Liver (tissue), 9 donors: Measurements from ENCODE around the gene CA9. TPM values are rescaled to one million over a fixed set of nuclear protein-coding genes. Genes with fewer than 3 reads are reported as not detected.

Source experiments
- DNase-seq: peaks from one replicate; pipeline ENCODE4 v3.0.0-alpha.2; 2017; ENCODE audit warnings: low spot score
- H3K27ac ChIP-seq, 2 donors: one replicate each; pipeline ENCODE4 v1.7.0; 2013; ENCODE audit warnings: inconsistent platforms in 2 of 2, low read length in 2 of 2, control low read depth in 1 of 2, low read depth in 1 of 2, mild to moderate bottlenecking in 1 of 2
- H3K27me3 ChIP-seq, 4 donors: one replicate each; pipeline versions ENCODE4 v1.6.1 to v1.7.0; 2013; ENCODE audit warnings: low read length in 3 of 4, inconsistent platforms in 1 of 4, mild to moderate bottlenecking in 1 of 4, moderate library complexity in 1 of 4; ENCODE audit not compliant: control insufficient read depth in 4 of 4, insufficient read depth in 4 of 4
- H3K36me3 ChIP-seq, 4 donors: one replicate each; pipeline versions ENCODE4 v1.6.1 to v1.7.0; 2013; ENCODE audit warnings: low read length in 3 of 4, mild to moderate bottlenecking in 3 of 4, low read depth in 1 of 4, moderate library complexity in 1 of 4; ENCODE audit not compliant: control insufficient read depth in 4 of 4, insufficient read depth in 3 of 4
- H3K4me1 ChIP-seq, 4 donors: one replicate each; pipeline versions ENCODE4 v1.6.1 to v1.7.0; 2013; ENCODE audit warnings: low read length in 3 of 4, mild to moderate bottlenecking in 3 of 4, moderate library complexity in 1 of 4; ENCODE audit not compliant: control insufficient read depth in 4 of 4, insufficient read depth in 4 of 4
- H3K4me3 ChIP-seq, 3 donors: one replicate each; pipeline versions ENCODE4 v1.6.1 to v1.7.0; 2013; ENCODE audit warnings: low read length in 3 of 3, control low read depth in 1 of 3, low read depth in 1 of 3, mild to moderate bottlenecking in 1 of 3
- H3K9ac ChIP-seq, 2 donors: one replicate each; pipeline ENCODE4 v1.7.0; 2013; ENCODE audit warnings: low read length in 2 of 2, mild to moderate bottlenecking in 2 of 2, moderate library complexity in 2 of 2, control low read depth in 1 of 2, low read depth in 1 of 2
- H3K9me3 ChIP-seq, 4 donors: one replicate each; pipeline versions ENCODE4 v1.6.1 to v1.7.0; 2013; ENCODE audit warnings: low read length in 3 of 4; ENCODE audit not compliant: control insufficient read depth in 4 of 4
- ATF3 ChIP-seq: IDR thresholded peaks from 2 replicates; pipeline ENCODE4 v1.6.1; 2016; ENCODE audit warnings: antibody characterized with exemption
- FOXA1 ChIP-seq: IDR thresholded peaks from 2 replicates; pipeline ENCODE4 v1.6.1; 2016; ENCODE audit warnings: antibody characterized with exemption
- GABPA ChIP-seq, 2 donors: IDR thresholded peaks in 1 of 2; conservative IDR thresholded peaks in 1 of 2; 2 replicates each; pipeline ENCODE4 v1.6.1; 2016; ENCODE audit warnings: antibody characterized with exemption in 2 of 2, mild to moderate bottlenecking in 1 of 2, moderate library complexity in 1 of 2
- HNF4A ChIP-seq, 2 donors: conservative IDR thresholded peaks; 2 replicates each; pipeline ENCODE4 v1.6.1; 2016; ENCODE audit warnings: antibody characterized with exemption in 2 of 2, mild to moderate bottlenecking in 2 of 2
- NR2F2 ChIP-seq: IDR thresholded peaks from 2 replicates; pipeline ENCODE4 v1.6.1; 2016; ENCODE audit warnings: antibody characterized with exemption
- RAD21 ChIP-seq, 2 donors: IDR thresholded peaks; 2 replicates each; pipeline ENCODE4 v1.6.1; 2016; ENCODE audit warnings: antibody characterized with exemption in 2 of 2, mild to moderate bottlenecking in 2 of 2
- REST ChIP-seq: IDR thresholded peaks from 2 replicates; pipeline ENCODE4 v1.6.1; 2016; ENCODE audit warnings: antibody characterized with exemption, mild to moderate bottlenecking
- YY1 ChIP-seq: IDR thresholded peaks from 2 replicates; pipeline ENCODE4 v1.6.1; 2016; ENCODE audit warnings: antibody characterized with exemption, mild to moderate bottlenecking
- WGBS: extraction: QIAGEN DNeasy Blood & Tissue Kit; methylation state at CpG from one replicate; pipeline ENCODE4 v1.1.7; 2013; 5-methylcytosine and 5-hydroxymethylcytosine counted together
- polyA plus RNA-seq, 2 donors: library from polyadenylated mRNA; stranded (reverse) in 1 of 2; unstranded in 1 of 2; fragments of 200-250 nt in 1 of 2; fragments of >200 nt in 1 of 2; fragmentation: Nextera tagmentation in 1 of 2; extraction: Ambion mirVana in 1 of 2; gene quantifications; one replicate each; pipeline versions ENCODE4 v1.2.1 to v1.2.3, GENCODE V29; 2013 to 2015
- total RNA-seq, 2 donors: library from RNA; depleted of rRNA; stranded (reverse); fragments of >200 nt; gene quantifications; one replicate each; pipeline ENCODE4 v1.2.3, GENCODE V29; 2014
- donor health status: healthy.
- donor health status: healthy.
- donor health status: healthy.
- donor health status: healthy.
- donor health status: healthy.

CA9 gene
- total and polyA plus RNA-seq, 4 donors: 0.47 to 2.2 (median 0.80) TPM

- Histone ChIP-seq H3K27ac (peak within 1 kb of the TSS in 1 of 2 donors; percentile 31), H3K9me3 (no peaks in the 10 kb centered on the region), H3K27me3 (no peaks in the 10 kb centered on the region), H3K4me1 (peaks cover 5 to 28% (median 19%) of the 10 kb centered on the region in 4 donors), H3K9ac (peak within 1 kb of the TSS; percentile 26 to 55), H3K36me3 (no peaks in the 10 kb centered on the region), H3K4me3 (peak within 1 kb of the TSS in 2 of 3 donors; percentile 50 to 60)
- DNase-seq: peak; percentile 82
- 8% methylated on average over 58 of the region's 58 CpGs for WGBS
- peak in 1 of 2 donors; percentile 36 for TF ChIP-seq RAD21 (IDR thresholded peaks at IDR 0.05)
- peak; percentile 49 to 80 for TF ChIP-seq GABPA (IDR thresholded peaks at IDR 0.05 in 1 of 2, conservative IDR thresholded peaks at IDR 0.05 in 1 of 2)
- TF ChIP-seq FOXA1: no peak
- no peak for TF ChIP-seq REST
- TF ChIP-seq YY1: no peak
These were observed 8.9 kb upstream of the CA9 start, which contains the start of gene ARHGEF39 for GRCh38 chr9:35664531-35665470. Gene ARHGEF39, minus strand, starts transcription at chr9:35665195. Its CDS starts 26 bp downstream, at chr9:35665169.

- peak overlapping the region in 2 of 3 donors; percentile 50 to 60 for H3K4me3 ChIP-seq
- TF ChIP-seq FOXA1 (no peak), HNF4A (conservative IDR thresholded peaks at IDR 0.05) (no peak), NR2F2 (no peak)
- WGBS: 44% methylated on average over 5 of the region's 5 CpGs
- H3K27me3 ChIP-seq: no peaks in the 10 kb centered on the region
- peaks cover 5 to 30% (median 19%) of the 10 kb centered on the region in 4 donors for H3K4me1 ChIP-seq
- no peak for DNase-seq
- H3K27ac ChIP-seq: peak overlapping the region in 1 of 2 donors; percentile 31
- peak overlapping the region; percentile 26 to 55 for H3K9ac ChIP-seq
- H3K9me3 ChIP-seq: no peaks in the 10 kb centered on the region
- H3K36me3 ChIP-seq: no peaks in the 10 kb centered on the region
These were observed 8.3 kb upstream of the CA9 start for GRCh38 chr9:35665471-35665818.

GRCh38 chr9:35666045-35666444, 7.7 kb upstream of the CA9 start:
- no peak for DNase-seq
- TF ChIP-seq ATF3: no peak
- Histone ChIP-seq H3K4me3 (no peak overlapping the region), H3K36me3 (no peaks in the 10 kb centered on the region), H3K27ac (no peak overlapping the region), H3K9me3 (no peaks in the 10 kb centered on the region), H3K4me1 (peaks cover 5 to 28% (median 18%) of the 10 kb centered on the region in 4 donors), H3K27me3 (no peaks in the 10 kb centered on the region), H3K9ac (no peak overlapping the region)
- 83% methylated on average over 1 of the region's 1 CpG for WGBS
